ENCODE data around the gene PPP3CB.

PPP3CB gene

GRCh38 chr10:73495884-73496674 lies at the start of gene PPP3CB:
Gene PPP3CB (minus strand): TSS chr10:73496024. CDS start chr10:73495889, 135 bp downstream.
- DNase-seq: peak; percentile 96

DNA sequence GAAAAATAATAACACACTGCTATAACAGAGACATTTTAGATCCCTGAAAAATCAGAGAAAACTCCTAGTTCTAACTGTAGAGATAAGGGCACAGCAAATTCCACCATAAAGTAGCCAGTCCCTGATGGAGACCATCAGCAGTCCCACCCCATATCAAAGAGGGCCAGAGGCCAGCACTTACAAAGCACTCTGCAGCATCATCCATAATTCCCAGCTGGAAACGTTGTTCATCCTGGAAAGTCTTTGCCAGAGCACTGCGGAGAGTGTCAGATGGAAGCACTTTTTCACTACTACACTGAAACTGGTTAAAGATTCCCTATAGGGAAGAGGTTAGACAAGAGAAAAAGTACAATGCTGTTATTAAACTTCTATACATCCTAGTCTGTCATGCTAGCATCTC lies 49.5 kb upstream of the PPP3CB start:
- no peak for DNase-seq

DNA sequence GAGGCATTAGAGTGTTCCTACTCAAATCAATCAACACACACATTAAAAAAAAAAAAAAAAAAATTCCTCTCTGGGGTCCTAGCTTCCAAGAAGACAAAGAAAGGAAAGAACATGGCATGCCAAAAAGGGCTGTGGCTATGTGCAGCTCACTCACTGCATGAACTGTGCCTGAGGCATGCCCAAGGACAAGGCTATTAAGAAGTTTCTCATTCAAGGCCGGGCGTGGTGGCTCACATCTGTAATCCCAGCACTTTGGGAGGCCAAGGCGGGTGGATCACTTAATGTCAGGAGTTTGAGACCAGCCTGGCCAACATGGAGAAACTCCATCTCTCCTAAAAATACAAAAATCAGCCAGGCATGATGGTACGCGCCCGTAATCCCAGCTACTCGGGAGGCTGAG lies 41.9 kb upstream of the PPP3CB start:
- DNase-seq: no peak

GRCh38 chr10:73537288-73537687 lies 41.5 kb upstream of the PPP3CB start:
- no peak for DNase-seq

GRCh38 chr10:73534857-73535256 lies 39.0 kb upstream of the PPP3CB start:
- no peak for DNase-seq

GRCh38 chr10:73529089-73529832 lies 33.4 kb upstream of the PPP3CB start:
- DNase-seq: peak; percentile 57

DNA sequence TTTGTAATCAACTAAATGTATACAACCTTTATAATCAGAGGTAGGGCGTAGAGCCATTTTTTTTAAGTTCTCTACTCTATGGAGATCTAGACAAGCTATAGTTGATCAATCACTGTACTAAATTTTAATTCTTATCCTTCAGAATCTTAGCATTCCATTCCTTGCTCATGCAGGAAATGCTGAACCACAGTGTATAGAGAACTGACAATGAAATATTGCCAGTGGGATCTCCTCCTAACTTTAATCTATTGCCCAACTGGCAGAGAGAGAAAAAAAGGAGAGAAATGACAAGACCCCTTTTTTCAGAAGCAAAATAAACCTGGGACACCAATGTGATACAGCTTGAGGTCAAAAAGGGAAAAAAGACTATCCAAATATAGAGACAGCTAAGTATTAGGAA lies 26.4 kb upstream of the PPP3CB start:
- no peak for DNase-seq

DNA sequence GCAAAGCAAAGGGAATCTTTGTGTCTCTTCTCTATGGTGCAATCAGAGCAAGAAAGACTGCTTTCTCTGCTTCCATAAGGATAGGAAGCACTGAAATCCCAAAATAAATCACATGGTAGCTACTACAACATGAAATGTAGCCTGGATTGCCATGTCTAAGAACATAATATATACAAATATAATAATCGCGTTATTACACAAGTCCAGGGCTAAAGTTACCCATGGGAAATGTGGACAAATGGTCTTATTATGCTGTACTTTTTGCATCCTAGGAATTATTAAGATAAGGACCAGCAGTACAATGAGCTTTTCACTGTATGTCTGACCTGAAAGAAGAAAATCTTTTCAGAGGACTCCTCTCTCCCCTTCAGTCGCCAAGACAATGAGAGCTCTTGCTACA lies 23.5 kb upstream of the PPP3CB start:
- DNase-seq: no peak

GRCh38 chr10:73517166-73517888 lies 21.5 kb upstream of the PPP3CB start:
- no peak for DNase-seq

- DNase-seq: no peak
These were observed 16.5 kb upstream of the PPP3CB start for GRCh38 chr10:73512207-73512743.

- no peak for DNase-seq
These were observed 13.9 kb upstream of the PPP3CB start for GRCh38 chr10:73509695-73510094.

DNA sequence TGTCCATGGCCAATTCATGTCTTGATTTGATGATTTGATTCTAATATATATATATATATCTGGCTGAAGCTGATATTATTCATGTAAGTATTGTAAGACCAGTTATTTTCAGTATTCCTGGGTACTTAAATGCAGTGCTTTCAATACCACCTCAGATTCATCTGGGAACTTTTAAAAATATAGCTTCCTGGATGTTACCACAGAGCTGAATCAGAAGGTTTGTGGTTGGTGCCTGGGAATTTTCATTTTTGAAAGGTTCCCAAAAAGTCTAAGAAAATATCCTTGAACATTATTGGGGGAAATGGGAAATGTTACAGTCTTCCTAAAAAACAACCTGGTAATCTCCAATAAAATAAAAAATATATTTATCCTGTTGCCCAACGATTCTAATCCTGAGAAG lies 10.7 kb upstream of the PPP3CB start:
- DNase-seq: no peak

DNA sequence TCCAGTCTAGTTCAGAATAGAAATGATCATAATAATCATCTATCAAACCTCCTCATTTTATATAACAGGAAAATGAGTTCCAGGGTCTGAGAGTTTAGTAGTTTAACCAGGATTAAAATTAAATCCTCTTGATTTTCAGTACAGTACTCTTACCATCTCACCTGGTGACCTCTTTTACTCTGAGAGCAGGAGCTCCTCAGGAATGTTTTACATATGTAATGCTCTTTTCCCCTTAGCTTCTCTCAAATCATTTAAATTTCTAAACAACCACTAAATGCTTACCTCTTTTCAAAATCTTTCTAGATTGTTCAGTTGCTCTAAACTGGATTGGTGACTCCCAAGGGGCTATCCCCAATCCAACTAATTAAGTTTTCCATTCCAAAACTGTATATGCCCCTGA lies 10.2 kb upstream of the PPP3CB start:
- no peak for DNase-seq

DNA sequence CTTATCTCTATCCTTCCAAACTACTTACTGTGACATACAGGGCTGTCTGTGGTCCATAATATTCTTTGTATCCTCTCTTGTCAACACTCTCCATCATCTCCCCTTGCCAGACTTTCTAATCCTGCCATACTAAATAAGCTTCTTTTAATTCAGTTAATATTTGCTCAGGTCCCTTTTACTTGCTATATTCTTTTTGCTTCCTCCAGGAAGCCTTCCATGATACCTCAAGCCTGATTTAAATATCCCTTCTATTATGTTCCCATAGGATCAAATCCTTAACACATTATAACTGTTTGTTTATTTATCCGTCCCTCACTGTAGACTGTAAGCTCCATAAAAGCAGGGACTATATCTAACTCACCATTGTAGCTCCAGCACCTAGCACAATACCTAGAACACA lies 7.2 kb upstream of the PPP3CB start:
- DNase-seq: no peak

DNA sequence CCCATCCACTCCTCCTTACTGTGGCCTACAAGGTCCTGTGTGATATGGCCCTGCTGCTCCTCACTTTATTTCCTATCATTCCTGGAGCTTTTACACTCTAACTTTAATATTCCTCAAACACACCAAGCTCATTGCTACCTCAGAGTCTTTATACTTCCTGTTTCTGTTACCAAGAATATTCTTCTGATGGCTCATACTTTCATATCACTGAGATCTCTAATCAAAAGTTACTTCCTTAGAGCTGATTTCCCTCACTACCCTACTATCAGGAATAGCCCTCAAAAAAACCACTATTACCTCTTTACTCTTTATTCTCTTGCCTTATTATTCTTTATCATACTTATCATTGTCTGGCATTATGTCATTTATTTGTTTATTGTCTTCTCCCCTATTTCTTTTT lies 5.8 kb upstream of the PPP3CB start:
- no peak for DNase-seq

DNA sequence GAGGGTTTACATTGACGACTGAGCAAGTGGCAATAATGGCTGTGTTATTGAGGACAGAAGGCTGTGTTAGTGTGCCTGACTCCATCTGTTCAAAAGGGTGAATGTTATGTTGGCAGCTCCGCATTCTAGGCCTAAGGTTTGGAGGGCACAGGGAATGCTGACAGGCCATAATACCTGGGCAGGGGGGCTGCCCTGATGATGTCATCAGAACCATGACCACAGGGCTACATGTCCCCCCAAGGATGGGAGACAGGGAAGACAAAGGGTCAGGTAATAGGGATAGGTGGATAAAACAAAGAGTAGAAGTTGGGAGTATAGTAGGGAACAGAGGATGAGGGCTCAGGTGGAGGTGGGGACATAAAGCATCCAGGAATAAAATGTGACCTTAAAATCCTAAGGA lies 1.8 kb upstream of the PPP3CB start:
- DNase-seq: no peak

GRCh38 chr10:73495226-73495883 lies 469 bp downstream of the PPP3CB start:
- peak; percentile 92 for DNase-seq

- no peak for DNase-seq
These were observed 973 bp downstream of the PPP3CB start for GRCh38 chr10:73494877-73495225.

GRCh38 chr10:73494213-73494612 lies 1.6 kb downstream of the PPP3CB start:
- no peak for DNase-seq

- no peak for DNase-seq
These were observed 2.0 kb downstream of the PPP3CB start for GRCh38 chr10:73493781-73494180.

- no peak for DNase-seq
These were observed 9.2 kb downstream of the PPP3CB start for GRCh38 chr10:73486601-73487000.

DNA sequence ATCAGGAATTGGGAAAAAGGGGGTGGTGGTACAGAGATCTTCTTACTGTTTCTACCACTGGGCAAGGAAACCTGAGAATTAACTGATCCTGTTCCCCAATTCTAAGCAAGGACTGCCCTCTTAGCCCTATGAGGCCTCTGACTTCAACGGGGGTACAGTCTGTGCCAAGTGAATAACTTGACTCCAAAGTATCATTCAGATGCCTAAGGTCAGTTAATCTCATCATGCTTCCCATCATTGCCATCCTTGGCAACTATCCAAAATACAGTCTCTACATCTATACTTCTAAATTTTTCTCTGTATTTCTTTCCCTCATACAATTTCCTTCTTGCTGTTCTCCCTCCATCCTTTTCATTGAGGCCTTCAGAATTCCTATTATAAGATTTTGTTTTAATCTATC lies 10.5 kb downstream of the PPP3CB start:
- DNase-seq: no peak

DNA sequence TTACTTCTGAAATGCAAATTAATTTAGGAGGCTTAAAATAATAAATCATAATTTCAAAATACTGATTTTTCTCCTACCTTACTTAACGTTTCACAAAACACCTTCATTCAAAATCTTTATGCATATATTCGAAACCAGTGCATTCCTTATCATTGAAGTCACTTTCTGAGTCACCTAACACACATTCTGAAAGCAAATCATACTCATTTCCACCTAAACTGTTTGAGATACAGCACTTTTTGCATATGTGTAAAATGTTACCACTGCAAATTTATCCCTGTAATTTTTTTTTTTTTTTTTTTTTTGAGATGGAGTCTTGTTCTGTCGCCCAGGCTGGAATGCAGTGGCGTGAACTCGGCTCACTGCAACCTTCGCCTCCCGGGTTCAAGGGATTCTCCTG lies 15.7 kb downstream of the PPP3CB start:
- DNase-seq: no peak

All from CD4-positive, alpha-beta T cell treated with Interleukin-17A for 4 hours (primary cell).